Right cardiac atrium (tissue), 5 donors: Measurements from ENCODE around the gene CPS1. TPM values are rescaled to one million over a fixed set of nuclear protein-coding genes. Genes with fewer than 3 reads are reported as not detected.

Source experiments
- ATAC-seq, 2 donors: fragments of 200-7000 bp; cut with Tn5 transposase; one replicate each; pipeline versions ENCODE4 v1.8.0 to v1.9.1; 2020; ENCODE audit warnings: moderate library complexity in 2 of 2, mild to moderate bottlenecking in 1 of 2
- DNase-seq, 3 donors: peaks; one replicate each; pipeline ENCODE4 v3.0.0-alpha.2; 2020
- H3K27ac ChIP-seq: one replicate; pipeline ENCODE4 v1.5.1; 2013; ENCODE audit warnings: mild to moderate bottlenecking, low read length, control low read depth, moderate library complexity
- H3K27me3 ChIP-seq: one replicate; pipeline ENCODE4 v1.6.1; 2013; ENCODE audit not compliant: control insufficient read depth, insufficient read depth
- H3K4me1 ChIP-seq: one replicate; pipeline ENCODE4 v1.6.1; 2013; ENCODE audit warnings: low read length; ENCODE audit not compliant: control insufficient read depth, insufficient read depth
- H3K4me3 ChIP-seq: one replicate; pipeline ENCODE4 v1.5.1; 2013; ENCODE audit warnings: low read length, control low read depth
- H3K9me3 ChIP-seq: one replicate; pipeline ENCODE4 v1.6.1; 2013; ENCODE audit warnings: low read length; ENCODE audit not compliant: control insufficient read depth
- WGBS: extraction: QIAGEN DNeasy Blood & Tissue Kit; methylation state at CpG from one replicate; pipeline ENCODE4 v1.1.7; 2013; 5-methylcytosine and 5-hydroxymethylcytosine counted together
- intact Hi-C, 4 donors: fragments of 100-400 bp; cut with DNase I; formaldehyde crosslinking; loops; one replicate each; pipeline versions ENCODE4 v1.11.0 to v1.14.0; 2022 to 2023
- polyA plus RNA-seq: library from polyadenylated mRNA; stranded (reverse); fragments of 200-250 nt; gene quantifications from one replicate; pipeline ENCODE4 v1.2.3, GENCODE V29; 2013
- total RNA-seq, 4 donors: library from RNA; stranded (reverse); fragmentation: NEBNext Ultra II Directional; extraction: Animal tissue kit (Norgen Biotek cat#: 25700); gene quantifications; one replicate each; pipeline ENCODE4 v1.2.1, GENCODE V29; 2021
- donor health status: healthy with polysubstance abuse.
- donor health status: DM: no; HTN: yes; CAD: no.
- donor health status: DM: no; HTN: no; CAD: no.
- donor health status: DM: no; HTN: yes; CAD: no; lungs with severe emphysema.
- donor health status: DM: yes; HTN: yes; CAD: no.

CPS1 gene
- total and polyA plus RNA-seq, 5 donors, result 1.2 to 5.4 (median 2.8) TPM

DNA sequence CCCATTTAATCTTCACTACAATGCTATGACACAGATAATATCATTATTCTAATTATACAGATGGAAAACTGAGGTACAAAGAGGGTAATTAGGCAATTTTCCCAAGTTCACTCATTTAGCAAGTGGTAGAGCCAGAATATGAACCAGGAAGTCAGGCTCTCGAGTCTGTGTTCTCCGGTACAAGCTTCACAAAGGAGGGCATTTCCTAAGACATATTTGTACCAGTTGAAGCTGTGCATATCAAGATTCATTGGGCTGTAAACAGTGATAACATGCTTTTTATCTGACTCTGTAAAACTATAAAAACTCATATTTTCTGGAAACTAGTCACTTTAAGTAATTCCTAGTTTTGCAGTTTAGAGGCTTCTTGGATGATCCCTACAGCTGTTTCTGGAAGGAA lies 23.0 kb upstream of the CPS1 start:
- no peaks in the 10 kb centered on the region for H3K4me1 ChIP-seq
- H3K9me3 ChIP-seq, result no peaks in the 10 kb centered on the region
- DNase-seq (no peak), ATAC-seq (no peak)
- H3K27ac ChIP-seq, result no peak overlapping the region
- no peak overlapping the region for H3K4me3 ChIP-seq
- intact Hi-C loops, result no loop called here
- no peaks in the 10 kb centered on the region for H3K27me3 ChIP-seq
- 83% methylated on average over 2 of the region's 2 CpGs for WGBS

DNA sequence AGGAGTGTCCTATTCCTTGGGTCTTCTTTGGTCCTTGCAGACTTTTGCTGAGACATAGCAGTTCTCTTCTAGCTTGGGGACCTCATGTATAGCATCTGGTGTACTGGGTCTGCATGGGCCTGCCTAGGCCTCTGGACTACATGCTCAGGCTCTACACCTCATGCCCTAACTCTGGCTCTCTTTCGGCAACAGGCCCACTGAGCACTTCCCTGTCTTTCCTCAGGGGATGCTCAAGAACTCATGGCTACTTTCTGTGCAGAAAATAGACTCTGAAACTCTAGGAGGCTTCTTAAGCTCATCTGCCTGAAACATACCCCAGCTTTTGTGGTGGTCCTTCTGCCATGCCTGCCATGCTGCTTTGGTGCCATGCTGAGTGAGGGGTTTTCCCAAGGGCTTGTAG lies 21.5 kb upstream of the CPS1 start:
- WGBS, result 84% methylated on average over 1 of the region's 1 CpG
- DNase-seq, result no peak

DNA sequence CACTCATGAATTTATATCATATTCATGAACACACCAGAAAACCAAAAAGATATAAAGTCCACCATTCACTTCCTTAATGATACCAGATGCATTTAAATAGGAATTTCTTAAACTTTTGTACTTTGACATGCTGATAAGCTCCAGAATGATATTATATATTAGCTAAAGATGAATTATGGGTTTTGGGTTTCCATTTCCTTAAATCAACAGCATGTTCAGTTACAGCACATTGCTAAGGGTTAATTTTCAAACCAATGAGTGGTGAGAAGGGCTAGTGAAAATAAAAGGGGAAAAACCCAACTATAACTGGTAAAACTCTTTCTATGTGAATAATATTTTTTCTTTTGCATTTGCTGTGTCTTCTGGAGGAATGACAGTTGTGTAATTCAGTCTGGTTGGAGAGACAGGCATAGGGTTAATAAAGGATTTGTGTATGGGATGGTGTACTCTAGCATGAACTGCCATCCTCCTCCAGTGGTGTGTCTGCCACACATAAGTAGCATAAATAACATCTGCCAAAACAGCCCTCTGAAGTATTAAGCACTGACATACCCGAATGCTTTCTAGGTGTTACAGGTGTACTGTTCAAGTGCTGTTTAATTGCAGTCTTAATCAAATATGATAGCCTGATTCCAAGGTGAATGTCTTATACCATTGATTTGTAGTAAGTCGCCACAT lies 19.3 kb upstream of the CPS1 start:
- Histone ChIP-seq H3K9me3 (no peaks in the 10 kb centered on the region), H3K4me3 (no peak overlapping the region), H3K27me3 (no peaks in the 10 kb centered on the region), H3K4me1 (no peaks in the 10 kb centered on the region), H3K27ac (no peak overlapping the region)
- ATAC-seq, result no peak
- no peak for DNase-seq
- intact Hi-C loops, result no loop called here
- WGBS, result 85% methylated on average over 2 of the region's 2 CpGs

More for the DNA sequence above, 21.5 kb upstream of the CPS1 start:
- Histone ChIP-seq H3K27ac (no peak overlapping the region), H3K9me3 (no peaks in the 10 kb centered on the region), H3K4me1 (no peaks in the 10 kb centered on the region), H3K4me3 (no peak overlapping the region), H3K27me3 (no peaks in the 10 kb centered on the region)
- ATAC-seq, result no peak
- intact Hi-C loops, result no loop called here

DNA sequence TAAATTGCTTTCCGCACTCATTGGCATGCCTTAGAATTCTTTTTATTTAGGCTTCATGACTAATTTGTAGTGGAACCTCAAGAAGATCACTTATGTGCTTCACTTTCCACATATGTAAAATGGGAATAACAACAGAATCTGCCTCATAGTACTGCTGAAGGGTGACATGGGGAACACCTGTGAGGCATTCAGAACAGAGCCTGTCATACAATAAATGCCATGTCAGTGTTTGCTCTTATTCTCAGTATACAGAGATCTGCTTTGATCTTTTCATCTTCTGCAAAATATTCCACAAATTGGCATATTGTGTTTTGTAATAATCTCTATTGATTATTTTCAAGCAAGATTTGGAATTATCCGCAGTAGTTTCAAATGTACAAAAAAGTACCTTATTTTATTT lies 17.4 kb upstream of the CPS1 start:
- Histone ChIP-seq H3K27me3 (no peaks in the 10 kb centered on the region), H3K27ac (no peak overlapping the region), H3K4me3 (no peak overlapping the region), H3K9me3 (no peaks in the 10 kb centered on the region), H3K4me1 (no peaks in the 10 kb centered on the region)
- no peak for DNase-seq
- intact Hi-C loops, result no loop called here
- ATAC-seq, result no peak
- WGBS, result 96% methylated on average over 2 of the region's 2 CpGs

DNA sequence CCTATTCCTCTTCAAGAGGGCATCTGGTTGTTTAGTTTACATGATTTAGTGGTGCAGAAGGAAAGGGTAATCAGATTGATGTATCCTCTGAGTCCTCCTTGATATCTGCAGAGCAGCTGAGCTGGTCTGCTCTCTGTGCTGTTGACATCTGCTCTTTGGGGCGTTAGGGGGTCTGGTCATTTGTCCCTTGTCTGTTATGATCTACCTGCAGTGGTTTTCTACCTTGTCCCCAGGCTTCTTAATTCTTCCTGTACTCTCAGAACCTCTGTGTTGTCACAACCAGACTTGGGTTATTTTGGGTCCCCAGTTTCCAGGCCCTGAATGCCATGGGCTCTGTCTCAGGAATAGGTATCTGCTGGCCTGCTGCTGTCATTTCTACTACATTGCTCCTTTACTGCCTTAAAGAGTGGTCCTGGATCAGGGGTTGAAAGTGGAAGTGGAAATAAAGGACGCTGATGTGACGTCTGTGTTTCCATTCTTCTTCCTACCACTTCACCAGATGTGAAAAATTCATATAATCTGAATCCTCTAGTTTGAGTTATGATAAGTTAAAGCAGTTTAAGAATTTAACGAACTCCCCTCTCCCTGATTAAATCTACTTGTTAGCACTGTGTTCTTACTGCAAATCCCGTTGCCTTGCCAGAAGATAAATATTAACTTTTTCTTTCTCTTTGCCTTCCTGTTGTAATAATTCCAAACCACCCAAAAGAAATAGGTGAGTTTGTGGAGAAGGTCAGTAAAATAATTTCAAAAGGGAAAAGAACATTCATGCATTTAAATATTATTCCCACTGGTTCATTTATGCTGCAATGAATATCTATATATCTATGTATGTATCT lies 16.6 kb upstream of the CPS1 start:
- WGBS, result 62% methylated on average over 5 of the region's 5 CpGs
- no peak overlapping the region for H3K27ac ChIP-seq
- no peaks in the 10 kb centered on the region for H3K4me1 ChIP-seq
- DNase-seq (no peak), ATAC-seq (no peak)
- H3K4me3 ChIP-seq, result no peak overlapping the region
- intact Hi-C loops, result no loop called here
- H3K9me3 ChIP-seq, result no peaks in the 10 kb centered on the region
- H3K27me3 ChIP-seq, result no peaks in the 10 kb centered on the region

DNA sequence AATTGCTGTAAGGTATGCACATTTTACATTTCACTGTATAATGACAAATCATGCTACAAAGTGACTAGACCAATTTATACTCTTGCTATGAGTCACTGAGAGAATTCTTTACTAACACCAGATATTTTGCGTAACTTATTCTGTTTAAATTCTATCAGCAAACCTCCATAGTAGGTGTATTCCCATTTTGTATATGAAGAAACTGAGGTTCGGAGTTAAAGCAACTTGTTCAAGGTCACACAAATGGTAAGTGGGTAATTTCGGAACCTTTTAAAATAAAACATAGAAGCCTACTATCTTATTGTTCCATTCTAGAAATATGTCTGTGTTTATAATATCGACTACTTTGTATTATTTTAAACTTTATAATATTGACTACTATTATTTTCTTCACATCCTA lies 15.9 kb upstream of the CPS1 start:
- Histone ChIP-seq H3K27me3 (no peaks in the 10 kb centered on the region), H3K9me3 (no peaks in the 10 kb centered on the region), H3K4me1 (no peaks in the 10 kb centered on the region), H3K4me3 (no peak overlapping the region), H3K27ac (no peak overlapping the region)
- WGBS, result 90% methylated on average over 4 of the region's 4 CpGs
- DNase-seq (no peak), ATAC-seq (no peak)
- intact Hi-C loops, result no loop called here

DNA sequence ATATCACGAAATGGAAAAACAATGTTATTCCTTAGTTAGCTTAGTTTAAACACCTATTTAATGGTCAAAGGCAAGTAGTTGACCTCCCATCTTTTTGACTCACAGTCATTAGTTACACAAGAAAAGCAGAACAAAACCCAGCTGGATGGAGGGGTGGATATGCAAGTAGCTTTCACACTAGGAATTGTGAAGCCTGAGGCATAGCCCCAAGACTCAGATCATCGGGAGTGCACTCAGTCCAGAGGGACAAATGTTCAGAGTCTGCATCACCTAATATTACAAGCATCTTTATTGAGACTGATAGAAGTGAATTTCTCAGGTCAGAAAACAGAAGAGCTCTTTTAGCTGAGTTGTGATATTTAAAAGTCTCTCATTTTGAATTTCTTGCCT lies 15.5 kb upstream of the CPS1 start:
- H3K27ac ChIP-seq, result no peak overlapping the region
- no peaks in the 10 kb centered on the region for H3K9me3 ChIP-seq
- no peak for DNase-seq
- no peaks in the 10 kb centered on the region for H3K4me1 ChIP-seq
- no peak overlapping the region for H3K4me3 ChIP-seq
- H3K27me3 ChIP-seq, result no peaks in the 10 kb centered on the region
- no peak for ATAC-seq
- intact Hi-C loops, result no loop called here
- WGBS, result 70% methylated on average over 2 of the region's 2 CpGs

DNA sequence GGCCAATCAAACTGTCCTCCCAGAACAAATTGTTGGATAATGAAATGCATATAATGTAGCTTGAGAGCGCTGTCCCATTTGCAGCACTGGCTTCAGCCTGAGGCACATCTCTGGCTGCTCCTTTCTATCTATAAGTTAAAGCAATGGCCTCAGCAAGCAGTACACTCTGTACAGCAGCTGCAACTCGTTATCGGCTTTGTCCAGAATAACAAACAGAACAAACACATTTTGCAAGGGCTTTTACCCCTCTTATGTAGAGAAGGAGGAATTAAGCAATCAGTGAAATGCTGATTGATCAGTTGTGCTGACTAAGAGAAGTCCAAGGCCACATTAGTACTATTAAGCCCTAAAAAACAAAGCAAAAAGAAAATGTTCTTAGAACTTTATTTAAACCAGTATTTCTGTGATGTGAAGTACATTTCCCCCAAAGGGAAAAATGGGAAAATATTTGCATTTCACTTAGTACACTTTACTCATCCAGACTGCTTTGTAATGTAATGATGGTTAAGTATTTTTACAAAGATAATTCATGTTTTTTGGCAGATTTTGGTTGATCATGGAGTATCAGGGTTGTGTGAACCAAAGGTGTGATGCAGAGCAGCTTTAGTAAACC lies 15.0 kb upstream of the CPS1 start:
- intact Hi-C loops, result no loop called here
- DNase-seq (no peak), ATAC-seq (no peak)
- 48% methylated on average over 3 of the region's 3 CpGs for WGBS
- Histone ChIP-seq H3K9me3 (no peaks in the 10 kb centered on the region), H3K4me3 (no peak overlapping the region), H3K27ac (no peak overlapping the region), H3K4me1 (no peaks in the 10 kb centered on the region), H3K27me3 (no peaks in the 10 kb centered on the region)

DNA sequence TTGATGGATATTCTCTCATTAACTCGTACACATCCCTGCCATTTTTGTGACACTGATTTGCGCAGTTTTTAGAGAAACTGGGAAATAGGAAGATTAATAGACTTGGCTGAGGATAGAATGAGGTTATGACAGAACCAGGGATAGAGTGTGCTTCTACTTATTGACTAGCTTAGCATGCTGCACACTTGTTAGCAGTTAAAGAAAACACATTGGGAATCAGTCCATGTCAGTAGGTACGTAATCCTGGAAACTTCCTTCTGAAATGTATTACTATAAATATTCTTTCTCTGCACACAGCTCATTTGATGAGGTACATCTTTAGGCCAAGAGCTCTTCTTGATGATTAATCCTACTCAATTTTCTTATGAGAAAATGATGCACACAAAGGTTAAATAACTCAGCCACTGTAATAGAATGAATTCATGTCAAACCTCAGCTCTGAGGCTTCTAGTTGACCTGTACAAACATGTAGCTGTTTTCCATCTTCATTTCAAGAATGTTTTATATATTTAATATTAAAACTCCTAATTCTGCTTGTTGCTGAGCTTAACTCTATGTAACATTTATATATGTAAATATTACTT lies 12.3 kb upstream of the CPS1 start:
- ATAC-seq, result no peak
- intact Hi-C loops, result no loop called here
- 85% methylated on average over 3 of the region's 3 CpGs for WGBS

DNA sequence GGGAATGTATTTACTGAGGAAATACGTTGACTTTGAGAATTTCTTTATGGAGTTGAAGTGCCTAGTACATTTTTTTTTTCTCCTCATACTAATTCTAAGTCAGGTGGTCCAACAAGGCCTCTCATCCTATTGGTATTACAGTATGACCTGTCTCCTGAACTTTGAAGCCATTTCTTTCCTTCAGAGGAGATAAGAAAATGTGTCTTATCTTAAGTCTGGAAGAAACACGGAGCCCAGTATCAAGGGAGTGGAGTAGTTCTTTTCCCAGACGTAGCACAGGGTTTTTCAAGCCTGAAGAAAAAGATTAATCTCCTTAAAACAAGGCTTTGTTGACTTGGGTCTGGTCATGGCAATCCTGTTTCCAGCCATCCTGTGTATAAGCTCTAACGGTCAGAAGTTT lies 11.6 kb upstream of the CPS1 start:
- ATAC-seq, result no peak

More for the DNA sequence above, 12.3 kb upstream of the CPS1 start:
- Histone ChIP-seq H3K9me3 (no peaks in the 10 kb centered on the region), H3K4me3 (no peak overlapping the region), H3K27ac (no peak overlapping the region), H3K4me1 (no peaks in the 10 kb centered on the region), H3K27me3 (no peaks in the 10 kb centered on the region)
- DNase-seq, result no peak

More for the DNA sequence above, 11.6 kb upstream of the CPS1 start:
- no peaks in the 10 kb centered on the region for H3K4me1 ChIP-seq
- no peak overlapping the region for H3K27ac ChIP-seq
- H3K27me3 ChIP-seq, result no peaks in the 10 kb centered on the region
- H3K4me3 ChIP-seq, result no peak overlapping the region
- intact Hi-C loops, result no loop called here
- WGBS, result 36% methylated on average over 4 of the region's 4 CpGs
- no peaks in the 10 kb centered on the region for H3K9me3 ChIP-seq
- DNase-seq, result no peak
